MM.1S (cell line): ENCODE measurements around the gene CLMN.

Experiments used
- EZH2phosphoT487 ChIP-seq: fragments of 300-600 bp; sonication (generic); IDR thresholded peaks from 2 replicates; pipeline ENCODE4 v1.6.1; 2018; ENCODE audit warnings: antibody characterized with exemption, low read length
- TF ChIP-seq, protein P1 (sequence below): fragments of 300-600 bp; sonication (generic); IDR thresholded peaks from 2 replicates; pipeline ENCODE4 v1.5.1; 2016; ENCODE audit warnings: antibody characterized with exemption, low read length, mixed read lengths

DNA sequence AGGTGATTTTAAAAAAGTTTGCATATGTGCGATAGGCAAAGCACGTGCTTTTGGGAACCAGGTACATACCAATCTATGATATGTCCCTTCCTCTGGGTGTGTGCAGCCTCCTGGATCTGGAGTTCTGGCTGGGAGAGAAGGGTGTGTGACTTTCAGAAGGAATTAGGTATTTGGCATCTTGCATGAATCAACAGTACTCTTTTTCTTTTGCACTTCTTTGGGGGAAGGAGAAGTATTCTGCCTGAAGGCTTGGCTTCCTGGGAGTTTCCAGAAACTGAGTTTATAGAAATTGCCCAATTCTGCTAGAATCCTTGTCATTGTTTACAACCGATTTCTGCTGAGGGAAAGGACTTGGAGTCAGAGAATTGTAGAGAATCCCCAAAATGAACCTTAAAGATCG is 2.9 kb upstream of the CLMN start:
- TF ChIP-seq, protein P1, sequence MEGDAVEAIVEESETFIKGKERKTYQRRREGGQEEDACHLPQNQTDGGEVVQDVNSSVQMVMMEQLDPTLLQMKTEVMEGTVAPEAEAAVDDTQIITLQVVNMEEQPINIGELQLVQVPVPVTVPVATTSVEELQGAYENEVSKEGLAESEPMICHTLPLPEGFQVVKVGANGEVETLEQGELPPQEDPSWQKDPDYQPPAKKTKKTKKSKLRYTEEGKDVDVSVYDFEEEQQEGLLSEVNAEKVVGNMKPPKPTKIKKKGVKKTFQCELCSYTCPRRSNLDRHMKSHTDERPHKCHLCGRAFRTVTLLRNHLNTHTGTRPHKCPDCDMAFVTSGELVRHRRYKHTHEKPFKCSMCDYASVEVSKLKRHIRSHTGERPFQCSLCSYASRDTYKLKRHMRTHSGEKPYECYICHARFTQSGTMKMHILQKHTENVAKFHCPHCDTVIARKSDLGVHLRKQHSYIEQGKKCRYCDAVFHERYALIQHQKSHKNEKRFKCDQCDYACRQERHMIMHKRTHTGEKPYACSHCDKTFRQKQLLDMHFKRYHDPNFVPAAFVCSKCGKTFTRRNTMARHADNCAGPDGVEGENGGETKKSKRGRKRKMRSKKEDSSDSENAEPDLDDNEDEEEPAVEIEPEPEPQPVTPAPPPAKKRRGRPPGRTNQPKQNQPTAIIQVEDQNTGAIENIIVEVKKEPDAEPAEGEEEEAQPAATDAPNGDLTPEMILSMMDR = no peak
- TF ChIP-seq EZH2phosphoT487 = no peak
